Measurements from ENCODE around the gene NR6A1. TPM values are rescaled to one million over a fixed set of nuclear protein-coding genes. Genes with fewer than 3 reads are reported as not detected.

Gene NR6A1
- total and polyA plus RNA-seq, 5 donors, result 0.57 to 1.9 (median 0.91) TPM

GRCh38 chr9:124479947-124480620, 291.0 kb downstream of the NR6A1 start:
- no peaks in the 10 kb centered on the region for H3K27me3 ChIP-seq (ENCODE audit: control insufficient read depth, insufficient read depth)
- DNase-seq (peak in 1 of 3 donors; percentile 9), ATAC-seq (no peak)
- no peaks in the 10 kb centered on the region for H3K9me3 ChIP-seq (ENCODE audit: control insufficient read depth, low read length)
- no peak overlapping the region for H3K27ac ChIP-seq (ENCODE audit: low read length)
- 61% methylated on average over 6 of the region's 6 CpGs for WGBS
- H3K4me3 ChIP-seq (ENCODE audit: low read length), result no peak overlapping the region
- H3K4me1 ChIP-seq (ENCODE audit: control insufficient read depth, insufficient read depth, low read length), result no peaks in the 10 kb centered on the region
- intact Hi-C loops (cut with DNase I), result loop anchor here in 1 of 4 donors (5.0 kb wide), 1 partner anchor 58 kb away; no protein-coding TSS in a partner anchor

GRCh38 chr9:124479371-124479770, 291.7 kb downstream of the NR6A1 start:
- Histone ChIP-seq H3K9me3 (ENCODE audit: control insufficient read depth, low read length) (no peaks in the 10 kb centered on the region), H3K27ac (ENCODE audit: low read length) (no peak overlapping the region), H3K27me3 (ENCODE audit: control insufficient read depth, insufficient read depth) (no peaks in the 10 kb centered on the region), H3K4me3 (ENCODE audit: low read length) (no peak overlapping the region), H3K4me1 (ENCODE audit: control insufficient read depth, insufficient read depth, low read length) (no peaks in the 10 kb centered on the region)
- intact Hi-C loops (cut with DNase I), result loop anchor here in 1 of 4 donors (5.0 kb wide), 1 partner anchor 57 kb away; no protein-coding TSS in a partner anchor
- WGBS, result 79% methylated on average over 16 of the region's 16 CpGs
- DNase-seq (peak in 1 of 3 donors; percentile 35), ATAC-seq (no peak)

- no peaks in the 10 kb centered on the region for H3K4me1 ChIP-seq (ENCODE audit: control insufficient read depth, insufficient read depth, low read length)
- no peaks in the 10 kb centered on the region for H3K9me3 ChIP-seq (ENCODE audit: control insufficient read depth, low read length)
- no peak overlapping the region for H3K4me3 ChIP-seq (ENCODE audit: low read length)
- ATAC-seq (no peak), DNase-seq (no peak)
- intact Hi-C loops (cut with DNase I), result loop anchor here in 1 of 4 donors (5.0 kb wide), 1 partner anchor 56 kb away; no protein-coding TSS in a partner anchor
- WGBS, result 47% methylated on average over 12 of the region's 12 CpGs
- no peaks in the 10 kb centered on the region for H3K27me3 ChIP-seq (ENCODE audit: control insufficient read depth, insufficient read depth)
- H3K27ac ChIP-seq (ENCODE audit: low read length), result no peak overlapping the region
Observed at GRCh38 chr9:124478354-124478753, 292.8 kb downstream of the NR6A1 start.

- DNase-seq, result peak in 1 of 3 donors; percentile 49
- 4% methylated on average over 53 of the region's 53 CpGs for WGBS
- H3K27ac ChIP-seq (ENCODE audit: low read length), result no peak overlapping the region
- H3K9me3 ChIP-seq (ENCODE audit: control insufficient read depth, low read length), result no peaks in the 10 kb centered on the region
- H3K4me3 ChIP-seq (ENCODE audit: low read length), result peak overlapping the region; percentile 32
- no peaks in the 10 kb centered on the region for H3K27me3 ChIP-seq (ENCODE audit: control insufficient read depth, insufficient read depth)
- ATAC-seq, result no peak
- H3K4me1 ChIP-seq (ENCODE audit: control insufficient read depth, insufficient read depth, low read length), result no peaks in the 10 kb centered on the region
- intact Hi-C loops (cut with DNase I), result loop anchor here in 1 of 4 donors (5.0 kb wide), 1 partner anchor 55 kb away; no protein-coding TSS in a partner anchor
Observed at GRCh38 chr9:124477648-124478285, 293.3 kb downstream of the NR6A1 start.

GRCh38 chr9:124477211-124477647, 293.9 kb downstream of the NR6A1 start:
- Histone ChIP-seq H3K9me3 (ENCODE audit: control insufficient read depth, low read length) (no peaks in the 10 kb centered on the region), H3K27me3 (ENCODE audit: control insufficient read depth, insufficient read depth) (no peaks in the 10 kb centered on the region), H3K27ac (ENCODE audit: low read length) (no peak overlapping the region), H3K4me1 (ENCODE audit: control insufficient read depth, insufficient read depth, low read length) (no peaks in the 10 kb centered on the region), H3K4me3 (ENCODE audit: low read length) (peak overlapping the region; percentile 32)
- ATAC-seq, result no peak
- 30% methylated on average over 19 of the region's 19 CpGs for WGBS
- intact Hi-C loops (cut with DNase I), result loop anchor here in 1 of 4 donors (5.0 kb wide), 1 partner anchor 55 kb away; no protein-coding TSS in a partner anchor
- DNase-seq, result peak in 1 of 3 donors; percentile 34

- ATAC-seq, result no peak
Observed at GRCh38 chr9:124475868-124476690, 295.0 kb downstream of the NR6A1 start.

GRCh38 chr9:124475158-124475867, 295.8 kb downstream of the NR6A1 start:
- intact Hi-C loops (cut with DNase I), result loop anchor here in 1 of 4 donors (5.0 kb wide), 1 partner anchor 53 kb away; no protein-coding TSS in a partner anchor
- no peak overlapping the region for H3K4me3 ChIP-seq (ENCODE audit: low read length)
- WGBS, result 67% methylated on average over 21 of the region's 21 CpGs
- H3K4me1 ChIP-seq (ENCODE audit: control insufficient read depth, insufficient read depth, low read length), result no peaks in the 10 kb centered on the region
- no peaks in the 10 kb centered on the region for H3K27me3 ChIP-seq (ENCODE audit: control insufficient read depth, insufficient read depth)
- H3K27ac ChIP-seq (ENCODE audit: low read length), result no peak overlapping the region
- DNase-seq, result peak in 1 of 3 donors; percentile 33
- no peaks in the 10 kb centered on the region for H3K9me3 ChIP-seq (ENCODE audit: control insufficient read depth, low read length)
- no peak for ATAC-seq

More at GRCh38 chr9:124475868-124476690, 295.0 kb downstream of the NR6A1 start:
- H3K4me3 ChIP-seq (ENCODE audit: low read length), result no peak overlapping the region
- H3K4me1 ChIP-seq (ENCODE audit: control insufficient read depth, insufficient read depth, low read length), result no peaks in the 10 kb centered on the region
- 70% methylated on average over 14 of the region's 14 CpGs for WGBS
- peak in 1 of 3 donors; percentile 44 for DNase-seq
- H3K9me3 ChIP-seq (ENCODE audit: control insufficient read depth, low read length), result no peaks in the 10 kb centered on the region
- intact Hi-C loops (cut with DNase I), result loop anchor here in 1 of 4 donors (5.0 kb wide), 1 partner anchor 54 kb away; no protein-coding TSS in a partner anchor
- H3K27me3 ChIP-seq (ENCODE audit: control insufficient read depth, insufficient read depth), result no peaks in the 10 kb centered on the region
- no peak overlapping the region for H3K27ac ChIP-seq (ENCODE audit: low read length)

- 84% methylated on average over 4 of the region's 4 CpGs for WGBS
- intact Hi-C loops (cut with DNase I), result no loop called here
- peak in 1 of 3 donors; percentile 6 for DNase-seq
- Histone ChIP-seq H3K27me3 (ENCODE audit: control insufficient read depth, insufficient read depth) (no peaks in the 10 kb centered on the region), H3K4me3 (ENCODE audit: low read length) (no peak overlapping the region), H3K4me1 (ENCODE audit: control insufficient read depth, insufficient read depth, low read length) (no peaks in the 10 kb centered on the region), H3K27ac (ENCODE audit: low read length) (no peak overlapping the region), H3K9me3 (ENCODE audit: control insufficient read depth, low read length) (no peaks in the 10 kb centered on the region)
- ATAC-seq, result no peak
Observed at GRCh38 chr9:124474151-124474550, 297.0 kb downstream of the NR6A1 start.

- no peak for ATAC-seq
- intact Hi-C loops (cut with DNase I), result no loop called here
- H3K4me3 ChIP-seq (ENCODE audit: low read length), result no peak overlapping the region
- no peak overlapping the region for H3K27ac ChIP-seq (ENCODE audit: low read length)
- peak in 1 of 3 donors; percentile 0 for DNase-seq
- 67% methylated on average over 10 of the region's 10 CpGs for WGBS
- no peaks in the 10 kb centered on the region for H3K4me1 ChIP-seq (ENCODE audit: control insufficient read depth, insufficient read depth, low read length)
- H3K9me3 ChIP-seq (ENCODE audit: control insufficient read depth, low read length), result no peaks in the 10 kb centered on the region
- no peaks in the 10 kb centered on the region for H3K27me3 ChIP-seq (ENCODE audit: control insufficient read depth, insufficient read depth)
Observed at GRCh38 chr9:124473310-124473709, 297.8 kb downstream of the NR6A1 start.

GRCh38 chr9:124472770-124473169, 298.3 kb downstream of the NR6A1 start:
- Histone ChIP-seq H3K9me3 (ENCODE audit: control insufficient read depth, low read length) (no peaks in the 10 kb centered on the region), H3K27ac (ENCODE audit: low read length) (no peak overlapping the region), H3K4me1 (ENCODE audit: control insufficient read depth, insufficient read depth, low read length) (no peaks in the 10 kb centered on the region), H3K4me3 (ENCODE audit: low read length) (no peak overlapping the region), H3K27me3 (ENCODE audit: control insufficient read depth, insufficient read depth) (no peaks in the 10 kb centered on the region)
- WGBS, result 61% methylated on average over 7 of the region's 7 CpGs
- DNase-seq, result peak in 1 of 3 donors; percentile 18
- intact Hi-C loops (cut with DNase I), result no loop called here
- ATAC-seq, result no peak

Measured in right cardiac atrium (tissue), 5 donors.